ENCODE measurements around the gene CCT7. TPM values are rescaled to one million over a fixed set of nuclear protein-coding genes. Genes with fewer than 3 reads are reported as not detected.

Gene CCT7
- total and polyA plus RNA-seq, 2 donors (not counting 3 experiments of a cell fraction or from before 2014, with no cell fraction given), result 343 to 362 TPM

DNA sequence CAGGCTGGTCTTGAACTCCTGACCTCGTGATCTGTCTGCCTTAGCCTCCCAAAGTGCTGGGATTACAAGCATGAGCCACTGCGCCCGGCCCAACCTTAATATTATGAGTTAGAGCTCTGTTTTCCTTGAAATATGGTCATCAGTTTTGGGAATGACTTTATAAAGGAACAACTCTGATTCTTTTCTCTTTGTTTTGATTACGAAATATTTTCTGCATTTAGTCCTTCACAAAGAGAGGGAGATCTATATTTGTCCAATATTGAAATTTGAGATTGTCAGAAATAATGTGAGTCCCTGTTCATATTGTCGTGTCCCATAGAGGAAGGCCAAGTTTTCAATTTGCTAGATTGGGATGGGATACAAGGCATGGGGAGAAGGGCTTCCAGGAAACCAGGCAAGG lies 16.9 kb upstream of the CCT7 start:
- no TSS peak for BruUV-seq (replicated peaks)
- Histone ChIP-seq H3K4me2 (ENCODE audit: insufficient read depth, low read length) (no peak overlapping the region), H3K79me2 (ENCODE audit: control insufficient read depth, insufficient read depth, low read length) (peaks cover 16% of the 10 kb centered on the region), H3K9me1 (replicated peaks; ENCODE audit: control insufficient read depth, extremely low read depth, insufficient read depth, low read length) (no peaks in the 10 kb centered on the region), H4K20me1 (replicated peaks; ENCODE audit: control insufficient read depth, extremely low read depth, insufficient read depth, low read length) (no peaks in the 10 kb centered on the region), H3K27me3 (ENCODE audit: control insufficient read depth in 2 of 2, insufficient read depth in 2 of 2, low read length in 2 of 2) (no peaks in the 10 kb centered on the region), H3K36me3 (ENCODE audit: control insufficient read depth in 2 of 2, extremely low read depth in 1 of 2, insufficient read depth in 2 of 2, low read length in 2 of 2) (peaks cover 2 to 4% of the 10 kb centered on the region in 2 experiments), H3K9ac (replicated peaks; ENCODE audit: extremely low read depth, insufficient read depth, low read length) (no peak overlapping the region), H3K4me1 (ENCODE audit: control insufficient read depth, extremely low read depth, insufficient read depth, low read length) (peaks cover 9% of the 10 kb centered on the region), H3K4me3 (replicated peaks in 1 of 3; ENCODE audit: insufficient read depth in 1 of 3, low read depth in 1 of 3, low read length in 3 of 3) (no peak overlapping the region), H2AFZ (ENCODE audit: low read depth, low read length) (no peak overlapping the region), H3K27ac (ENCODE audit: insufficient read depth, low read depth, low read length) (no peak overlapping the region), H3K9me3 (replicated peaks; ENCODE audit: control insufficient read depth, insufficient read depth, low read length) (no peaks in the 10 kb centered on the region)
- intact Hi-C loops (cut with micrococcal nuclease) (no loop called here), dilution Hi-C loops (cut with MboI; ENCODE audit: extremely low pct_ligation_motif_present, low sequenced_read_pairs) (no loop called here)
- DNase-seq (ENCODE audit: low read depth, low spot score) (no peak), FAIRE-seq (no peak)
- ChIA-PET CTCF (interaction anchor here (1.0 kb wide), 2 partner anchors 10 to 329 kb away, joined by 3 read pairs; no protein-coding TSS in a partner anchor), POLR2A (no interaction called here)
- TF ChIP-seq GATA2 (IDR thresholded peaks at IDR 0.05; ENCODE audit: insufficient read depth, insufficient read length, low read depth, low read length) (no peak), JUN (IDR thresholded peaks at IDR 0.05; ENCODE audit: borderline replicate concordance, insufficient read depth, insufficient read length, low read depth) (no peak)
- TF ChIP-seq, protein P1, sequence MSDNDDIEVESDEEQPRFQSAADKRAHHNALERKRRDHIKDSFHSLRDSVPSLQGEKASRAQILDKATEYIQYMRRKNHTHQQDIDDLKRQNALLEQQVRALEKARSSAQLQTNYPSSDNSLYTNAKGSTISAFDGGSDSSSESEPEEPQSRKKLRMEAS (IDR thresholded peaks at IDR 0.05; ENCODE audit: insufficient read depth, insufficient read length), result no peak

GRCh38 chr2:73217826-73218225 lies 16.3 kb upstream of the CCT7 start:
- Histone ChIP-seq H3K27ac (ENCODE audit: insufficient read depth, low read depth, low read length) (no peak overlapping the region), H2AFZ (ENCODE audit: low read depth, low read length) (no peak overlapping the region), H3K4me2 (ENCODE audit: insufficient read depth, low read length) (no peak overlapping the region), H3K9me1 (replicated peaks; ENCODE audit: control insufficient read depth, extremely low read depth, insufficient read depth, low read length) (no peaks in the 10 kb centered on the region), H3K79me2 (ENCODE audit: control insufficient read depth, insufficient read depth, low read length) (peaks cover 16% of the 10 kb centered on the region), H3K9me3 (replicated peaks; ENCODE audit: control insufficient read depth, insufficient read depth, low read length) (no peaks in the 10 kb centered on the region), H3K9ac (replicated peaks; ENCODE audit: extremely low read depth, insufficient read depth, low read length) (no peak overlapping the region), H4K20me1 (replicated peaks; ENCODE audit: control insufficient read depth, extremely low read depth, insufficient read depth, low read length) (no peaks in the 10 kb centered on the region), H3K36me3 (ENCODE audit: control insufficient read depth in 2 of 2, extremely low read depth in 1 of 2, insufficient read depth in 2 of 2, low read length in 2 of 2) (peaks cover 2 to 4% of the 10 kb centered on the region in 2 experiments), H3K4me3 (replicated peaks in 1 of 3; ENCODE audit: insufficient read depth in 1 of 3, low read depth in 1 of 3, low read length in 3 of 3) (no peak overlapping the region), H3K4me1 (ENCODE audit: control insufficient read depth, extremely low read depth, insufficient read depth, low read length) (peaks cover 9% of the 10 kb centered on the region), H3K27me3 (ENCODE audit: control insufficient read depth in 2 of 2, insufficient read depth in 2 of 2, low read length in 2 of 2) (no peaks in the 10 kb centered on the region)
- no peak for FAIRE-seq
- no peak for DNase-seq (ENCODE audit: low read depth, low spot score)
- CTCF ChIA-PET, result interaction anchor here (1.0 kb wide), 1 partner anchor 330 kb away, joined by 3 read pairs; no protein-coding TSS in a partner anchor
- TF ChIP-seq EZH2 (IDR thresholded peaks at IDR 0.05; ENCODE audit: borderline replicate concordance, low read depth, low read length, severe bottlenecking) (no peak), GATA2 (IDR thresholded peaks at IDR 0.05; ENCODE audit: insufficient read depth, insufficient read length, low read depth, low read length) (no peak)
- intact Hi-C loops (cut with micrococcal nuclease) (no loop called here), dilution Hi-C loops (cut with MboI; ENCODE audit: extremely low pct_ligation_motif_present, low sequenced_read_pairs) (no loop called here)
- POLR2A ChIA-PET, result no interaction called here
- BruUV-seq (replicated peaks), result no TSS peak

Measured in endothelial cell of umbilical vein (primary cell).